GM18907 (cell line): Measurements from ENCODE around the gene SCN11A.

Experiments
- ATAC-seq: cut with Tn5 transposase; IDR thresholded peaks from one replicate; pipeline ENCODE4 v1.9.1; 2021; ENCODE audit warnings: mild to moderate bottlenecking, moderate library complexity; ENCODE audit not compliant: unreplicated experiment

The SCN11A gene

GRCh38 chr3:39011191-39011736 lies 40.5 kb downstream of the SCN11A start:
- no peak for ATAC-seq

DNA sequence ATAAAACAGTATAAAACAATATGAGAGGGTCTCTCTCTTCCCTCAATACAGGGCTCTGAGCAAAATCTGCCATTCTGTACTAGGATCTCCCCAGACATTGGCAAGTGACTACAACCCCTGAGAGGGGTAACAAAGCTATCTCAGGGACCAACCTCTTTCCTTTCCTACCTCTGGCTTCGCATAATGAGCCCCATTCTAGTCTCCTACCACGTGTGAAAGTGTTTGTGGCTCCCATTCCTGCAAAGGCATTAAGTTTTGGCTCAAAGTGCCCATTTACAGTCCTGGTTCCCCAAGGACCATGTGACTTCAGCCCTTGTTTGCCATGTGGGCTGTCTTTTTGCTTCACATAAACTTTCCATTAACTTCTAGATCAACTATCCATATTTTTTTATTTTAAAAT lies 46.4 kb downstream of the SCN11A start:
- ATAC-seq = no peak
